HEK293T (cell line): ENCODE results near the gene MTAP.

ENCODE experiments used
- ARNT ChIP-seq: fragments of 450-650 bp; IDR thresholded peaks from 2 replicates; pipeline ENCODE4 v1.6.1; 2017; ENCODE audit warnings: mild to moderate bottlenecking
- BHLHE40 ChIP-seq: fragments of 450-650 bp; IDR thresholded peaks from 2 replicates; pipeline ENCODE4 v1.6.1; 2016; ENCODE audit warnings: mild to moderate bottlenecking, moderate library complexity, borderline replicate concordance
- ELF4 ChIP-seq: fragments of 450-650 bp; IDR thresholded peaks from 2 replicates; pipeline ENCODE4 v1.6.1; 2017; ENCODE audit warnings: antibody characterized with exemption
- FOXA1 ChIP-seq: fragments of 450-650 bp; IDR thresholded peaks from 2 replicates; pipeline ENCODE4 v1.6.1; 2016; ENCODE audit warnings: mild to moderate bottlenecking
- FOXK2 ChIP-seq: fragments of 450-650 bp; IDR thresholded peaks from 2 replicates; pipeline ENCODE4 v1.6.1; 2016; ENCODE audit warnings: mild to moderate bottlenecking
- FOXM1 ChIP-seq: fragments of 450-650 bp; IDR thresholded peaks from 2 replicates; pipeline ENCODE4 v1.6.1; 2017; ENCODE audit warnings: mild to moderate bottlenecking, borderline replicate concordance
- HDGF ChIP-seq: fragments of 450-650 bp; IDR thresholded peaks from 2 replicates; pipeline ENCODE4 v1.6.1; 2017; ENCODE audit warnings: antibody characterized with exemption, borderline replicate concordance
- LEF1 ChIP-seq: fragments of 450-650 bp; IDR thresholded peaks from 2 replicates; pipeline ENCODE4 v1.6.1; 2017; ENCODE audit warnings: mild to moderate bottlenecking, borderline replicate concordance
- SP1 ChIP-seq: fragments of 450-650 bp; IDR thresholded peaks from 2 replicates; pipeline ENCODE4 v1.6.1; 2017
- SUZ12 ChIP-seq: fragments of 450-650 bp; IDR thresholded peaks from 2 replicates; pipeline ENCODE4 v1.6.1; 2016; ENCODE audit warnings: mild to moderate bottlenecking
- TARDBP ChIP-seq: fragments of 450-650 bp; IDR thresholded peaks from 2 replicates; pipeline ENCODE4 v1.6.1; 2016
- ZNF384 ChIP-seq: fragments of 450-650 bp; IDR thresholded peaks from 2 replicates; pipeline ENCODE4 v1.6.1; 2016

GRCh38 chr9:21840647-21841046 is 38.2 kb downstream of the MTAP start:
- TF ChIP-seq TARDBP = no peak
- no peak for TF ChIP-seq ELF4
- TF ChIP-seq SP1 = no peak
- no peak for TF ChIP-seq SUZ12
- TF ChIP-seq HDGF = no peak
- TF ChIP-seq BHLHE40 = no peak
- no peak for TF ChIP-seq ARNT
- TF ChIP-seq FOXA1 = no peak
- no peak for TF ChIP-seq FOXM1
- no peak for TF ChIP-seq ZNF384
- no peak for TF ChIP-seq LEF1
- TF ChIP-seq FOXK2 = no peak
